ENCODE data around the gene TCP10L.

GRCh38 chr21:32567626-32568025 is 17.7 kb downstream of the TCP10L start:
- TF ChIP-seq CTCF (conservative IDR thresholded peaks at IDR 0.05; ENCODE audit: low read depth, low read length), result no peak
- no peak for TF ChIP-seq EZH2 (IDR thresholded peaks at IDR 0.05; ENCODE audit: borderline replicate concordance, low read depth, low read length, poor library complexity, severe bottlenecking)
